Uterus (tissue), 2 donors: ENCODE data around the gene DIO3.

Experiments
- POLR2A ChIP-seq, 2 donors: fragments of 450-650 bp; IDR thresholded peaks; one replicate each; pipeline ENCODE4 v1.6.1; 2016; ENCODE audit warnings: antibody characterized with exemption in 2 of 2, mild to moderate bottlenecking in 1 of 2, moderate library complexity in 1 of 2
- TF ChIP-seq, protein P1 (sequence below), 4 experiments: fragments of 200-600 bp in 2 of 4; fragments of 450-650 bp in 2 of 4; sonication (generic) in 2 of 4; IDR thresholded peaks; one replicate each; pipeline ENCODE4 v1.5.1; 2016 to 2019; ENCODE audit warnings: antibody characterized with exemption in 4 of 4, mild to moderate bottlenecking in 2 of 4, moderate library complexity in 1 of 4

DNA sequence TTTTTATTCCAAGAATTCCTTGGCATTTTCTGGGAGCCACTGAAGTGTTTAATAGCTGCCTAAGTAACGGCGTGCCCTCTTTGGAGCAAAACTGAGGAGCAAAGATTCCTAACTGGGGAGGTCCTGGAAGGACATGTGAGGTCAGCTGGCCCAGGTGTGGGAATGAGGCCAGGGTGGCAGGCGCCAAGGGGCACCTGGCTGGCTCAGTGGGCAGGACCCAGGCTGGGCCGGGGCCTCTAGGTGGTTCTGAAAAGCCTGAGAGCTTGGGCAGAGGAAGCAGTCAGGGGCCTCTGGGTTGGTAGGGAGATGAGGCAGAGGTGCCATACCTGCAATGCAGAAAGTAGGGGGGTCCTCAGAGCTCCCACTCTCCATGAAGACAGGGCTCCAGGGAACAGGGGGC, 27.1 kb upstream of the DIO3 start:
- TF ChIP-seq, protein P1, sequence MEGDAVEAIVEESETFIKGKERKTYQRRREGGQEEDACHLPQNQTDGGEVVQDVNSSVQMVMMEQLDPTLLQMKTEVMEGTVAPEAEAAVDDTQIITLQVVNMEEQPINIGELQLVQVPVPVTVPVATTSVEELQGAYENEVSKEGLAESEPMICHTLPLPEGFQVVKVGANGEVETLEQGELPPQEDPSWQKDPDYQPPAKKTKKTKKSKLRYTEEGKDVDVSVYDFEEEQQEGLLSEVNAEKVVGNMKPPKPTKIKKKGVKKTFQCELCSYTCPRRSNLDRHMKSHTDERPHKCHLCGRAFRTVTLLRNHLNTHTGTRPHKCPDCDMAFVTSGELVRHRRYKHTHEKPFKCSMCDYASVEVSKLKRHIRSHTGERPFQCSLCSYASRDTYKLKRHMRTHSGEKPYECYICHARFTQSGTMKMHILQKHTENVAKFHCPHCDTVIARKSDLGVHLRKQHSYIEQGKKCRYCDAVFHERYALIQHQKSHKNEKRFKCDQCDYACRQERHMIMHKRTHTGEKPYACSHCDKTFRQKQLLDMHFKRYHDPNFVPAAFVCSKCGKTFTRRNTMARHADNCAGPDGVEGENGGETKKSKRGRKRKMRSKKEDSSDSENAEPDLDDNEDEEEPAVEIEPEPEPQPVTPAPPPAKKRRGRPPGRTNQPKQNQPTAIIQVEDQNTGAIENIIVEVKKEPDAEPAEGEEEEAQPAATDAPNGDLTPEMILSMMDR (IDR thresholded peaks at IDR 0.05): no peak
- no peak for TF ChIP-seq POLR2A (IDR thresholded peaks at IDR 0.05)
